ES-I3 (cell line): ENCODE measurements around the gene ZFAND3.

ENCODE experiments used
- H3K36me3 ChIP-seq: 2 replicates; pipeline ENCODE4 v1.6.1; 2013; ENCODE audit warnings: mild to moderate bottlenecking, low read length, control low read depth, moderate library complexity; ENCODE audit not compliant: insufficient read depth
- H3K4me1 ChIP-seq: 2 replicates; pipeline ENCODE4 v1.6.1; 2013; ENCODE audit warnings: mild to moderate bottlenecking, control low read depth, low read length; ENCODE audit not compliant: insufficient read depth
- H3K9ac ChIP-seq: 2 replicates; pipeline ENCODE4 v1.6.1; 2013; ENCODE audit warnings: low read depth, mild to moderate bottlenecking, low read length, moderate library complexity
- H3K9me3 ChIP-seq: 2 replicates; pipeline ENCODE4 v1.6.1; 2013; ENCODE audit warnings: mild to moderate bottlenecking, low read length, moderate library complexity; ENCODE audit not compliant: control insufficient read depth, insufficient read depth

ZFAND3 gene

DNA sequence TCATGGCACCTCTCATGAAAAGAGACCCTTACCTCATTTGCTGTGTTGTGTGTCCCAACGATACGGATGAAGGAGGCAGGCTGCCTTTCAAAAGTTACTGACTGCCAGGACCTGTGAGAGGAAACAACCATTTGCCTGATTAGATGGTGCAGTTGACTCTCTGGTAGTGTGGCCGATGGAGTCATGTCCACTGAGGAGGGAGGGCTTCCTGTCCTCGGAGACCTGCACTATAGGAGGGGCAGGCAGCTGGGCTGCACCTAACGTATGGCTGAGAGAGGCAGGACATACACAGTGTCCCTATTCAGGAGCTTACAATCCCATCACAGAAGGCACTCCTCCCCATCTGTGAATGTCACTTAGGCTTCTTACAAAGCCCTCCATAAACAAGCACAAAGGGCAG, 373.0 kb downstream of the ZFAND3 start:
- no peaks in the 10 kb centered on the region for H3K36me3 ChIP-seq
- peaks cover 15% of the 10 kb centered on the region for H3K4me1 ChIP-seq
- no peaks in the 10 kb centered on the region for H3K9me3 ChIP-seq
- no peak overlapping the region for H3K9ac ChIP-seq

DNA sequence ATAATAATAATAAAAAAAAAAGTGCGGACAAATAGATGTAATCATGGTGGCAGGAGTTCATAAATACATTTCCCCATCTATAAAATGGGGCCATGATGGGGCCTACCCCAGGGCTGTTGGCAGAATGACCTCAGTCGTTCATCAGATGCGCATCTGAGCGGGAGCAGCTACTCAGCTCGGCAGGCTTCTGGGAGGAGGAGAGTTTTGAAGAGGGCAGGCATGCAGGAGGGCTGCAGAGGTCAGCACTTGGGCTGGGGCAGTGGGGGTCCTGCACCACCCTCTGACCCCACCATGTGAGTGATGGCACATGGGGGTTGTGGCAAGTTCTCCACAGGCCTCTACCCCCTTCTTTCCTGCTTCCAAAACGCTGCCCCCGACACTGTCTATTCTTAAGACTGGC, 373.5 kb downstream of the ZFAND3 start:
- Histone ChIP-seq H3K36me3 (no peaks in the 10 kb centered on the region), H3K4me1 (peaks cover 13% of the 10 kb centered on the region), H3K9me3 (no peaks in the 10 kb centered on the region), H3K9ac (no peak overlapping the region)

DNA sequence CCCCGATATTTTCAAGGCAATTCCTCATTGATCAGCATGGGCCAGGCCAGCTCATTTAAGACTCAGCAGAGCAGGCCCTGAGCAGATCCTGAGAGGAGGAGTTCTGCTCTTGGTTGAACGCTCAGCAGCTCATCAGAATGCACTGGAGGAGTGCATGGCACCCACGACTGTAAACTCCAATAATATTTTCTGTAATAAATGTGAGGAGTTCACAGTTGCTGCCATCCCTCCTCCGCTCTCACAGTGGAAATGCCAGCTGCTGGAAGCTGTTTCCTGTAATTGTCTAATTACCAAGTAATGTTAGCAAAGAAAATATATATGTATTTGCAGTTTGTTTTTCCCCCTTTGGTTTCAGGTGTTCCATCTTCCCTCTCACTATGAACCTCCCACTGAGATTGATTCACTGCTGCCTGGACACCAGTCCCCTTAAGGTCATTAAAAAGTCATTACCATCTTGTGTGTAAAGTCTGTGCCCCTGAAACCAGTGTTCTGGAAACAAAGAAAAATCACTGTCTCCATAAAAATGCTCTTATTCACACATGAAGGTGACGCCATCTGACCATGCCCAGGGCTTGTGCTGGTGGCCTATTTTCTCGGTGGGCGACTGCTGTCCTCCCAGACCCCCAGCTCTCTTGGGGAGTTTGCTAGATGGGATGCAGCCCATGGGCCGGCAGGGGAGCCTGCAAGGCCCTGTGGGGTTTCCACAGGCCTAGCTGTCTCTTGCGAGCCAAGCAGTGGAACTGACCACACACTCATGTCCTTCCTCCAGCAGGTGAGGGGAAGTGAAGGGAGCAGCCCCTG, 374.2 kb downstream of the ZFAND3 start:
- Histone ChIP-seq H3K4me1 (peaks cover 13% of the 10 kb centered on the region), H3K9me3 (no peaks in the 10 kb centered on the region), H3K9ac (no peak overlapping the region), H3K36me3 (no peaks in the 10 kb centered on the region)

DNA sequence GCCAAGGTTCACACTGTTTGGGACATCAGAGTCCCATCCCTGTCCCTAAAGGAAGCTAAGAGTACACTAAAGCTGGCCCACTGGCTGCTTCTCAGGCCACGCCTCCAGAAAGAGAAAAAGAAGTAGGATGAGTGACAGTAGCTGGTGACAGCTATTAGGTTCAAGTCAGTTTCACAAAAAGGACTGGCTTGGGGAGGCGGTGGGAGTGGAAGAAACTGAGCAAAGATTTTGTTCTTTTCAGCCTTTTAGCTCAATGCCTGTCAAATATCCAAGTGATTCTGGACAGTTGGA, 374.7 kb downstream of the ZFAND3 start:
- H3K4me1 ChIP-seq = peaks cover 13% of the 10 kb centered on the region
- H3K9me3 ChIP-seq = no peaks in the 10 kb centered on the region
- no peaks in the 10 kb centered on the region for H3K36me3 ChIP-seq
- H3K9ac ChIP-seq = no peak overlapping the region

DNA sequence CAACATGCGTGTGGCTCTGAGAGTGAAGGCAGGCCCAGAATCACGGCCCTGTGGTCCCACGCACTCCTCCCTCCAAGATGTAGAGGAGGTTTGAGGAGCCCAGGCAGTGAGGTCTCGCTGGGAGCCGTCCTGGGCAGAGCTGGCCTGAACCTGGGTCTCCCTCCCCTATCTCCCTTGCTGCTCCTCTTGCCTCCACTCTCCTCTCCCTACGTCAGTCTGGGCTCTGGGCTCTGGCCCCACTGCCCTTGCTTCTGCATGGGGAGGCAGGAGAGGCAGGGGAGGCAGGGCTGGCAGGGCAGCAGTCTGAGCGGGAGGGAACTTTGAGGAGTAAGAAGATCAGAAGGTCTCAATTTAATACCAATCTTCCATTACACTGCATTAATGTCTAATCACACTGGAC, 375.1 kb downstream of the ZFAND3 start:
- no peaks in the 10 kb centered on the region for H3K9me3 ChIP-seq
- no peak overlapping the region for H3K9ac ChIP-seq
- no peaks in the 10 kb centered on the region for H3K36me3 ChIP-seq
- H3K4me1 ChIP-seq = peaks cover 13% of the 10 kb centered on the region

DNA sequence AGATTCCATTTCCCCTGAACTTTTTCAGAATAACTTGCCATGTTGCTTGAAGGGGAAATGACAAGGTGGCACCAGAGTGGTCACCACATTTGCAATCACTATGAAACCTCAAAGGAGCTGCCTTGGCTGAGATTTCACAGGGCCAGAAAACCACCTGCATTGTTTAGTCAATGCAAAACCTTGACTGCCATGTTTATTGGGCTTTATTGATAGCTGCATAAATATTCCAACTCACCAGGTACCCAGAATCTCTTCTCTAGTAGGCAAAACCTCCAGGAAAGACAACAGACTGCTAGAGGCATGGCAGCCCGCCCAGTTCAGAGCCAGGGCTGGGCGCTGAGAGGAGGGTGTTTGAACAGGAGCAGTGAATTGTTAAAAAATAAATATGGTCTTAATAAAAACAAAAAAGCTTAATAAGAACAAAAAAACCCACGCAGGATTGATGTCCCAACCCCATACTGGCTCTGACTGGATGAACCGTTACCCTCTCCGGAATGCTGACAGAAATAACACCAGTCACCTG, 375.6 kb downstream of the ZFAND3 start:
- no peaks in the 10 kb centered on the region for H3K36me3 ChIP-seq
- H3K9ac ChIP-seq = no peak overlapping the region
- H3K9me3 ChIP-seq = no peaks in the 10 kb centered on the region
- H3K4me1 ChIP-seq = peaks cover 13% of the 10 kb centered on the region

DNA sequence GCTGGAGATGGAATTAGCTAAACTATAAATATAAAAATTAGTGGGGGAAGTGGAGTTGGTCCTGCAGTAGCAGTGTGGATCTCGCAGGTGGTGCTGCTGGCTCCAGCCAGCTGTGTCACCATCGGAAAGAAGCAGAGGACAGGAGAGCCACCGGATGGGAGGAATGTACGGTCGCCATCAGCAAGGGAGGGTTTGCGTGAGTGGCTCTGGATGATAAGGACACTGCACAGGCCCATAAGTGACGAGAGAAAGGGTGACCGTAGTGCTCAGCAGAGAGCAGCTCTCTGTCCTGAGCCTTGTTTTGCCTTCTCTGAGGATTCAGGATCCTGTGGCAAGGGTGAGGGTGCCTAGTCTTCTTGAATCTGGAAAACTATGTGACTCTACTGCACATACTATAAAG, 378.7 kb downstream of the ZFAND3 start:
- no peaks in the 10 kb centered on the region for H3K9me3 ChIP-seq
- no peak overlapping the region for H3K9ac ChIP-seq
- H3K4me1 ChIP-seq = no peaks in the 10 kb centered on the region
- no peaks in the 10 kb centered on the region for H3K36me3 ChIP-seq
